Urinary bladder (tissue), 4 donors: ENCODE results near the gene SNAPC4. TPM values are rescaled to one million over a fixed set of nuclear protein-coding genes. Genes with fewer than 3 reads are reported as not detected.
A peak's percentile ranks its signal among the peaks of the same experiment; 100 is the strongest.

Experiments used
- DNase-seq: peaks from one replicate; pipeline ENCODE4 v3.0.0-alpha.2; 2015; ENCODE audit errors: extremely low spot score
- H3K27ac ChIP-seq: one replicate; pipeline ENCODE4 v1.5.1; 2013; ENCODE audit warnings: low read depth, mild to moderate bottlenecking, moderate library complexity
- H3K36me3 ChIP-seq: one replicate; pipeline ENCODE4 v1.6.1; 2013; ENCODE audit warnings: mild to moderate bottlenecking, moderate library complexity; ENCODE audit not compliant: insufficient read depth
- H3K4me1 ChIP-seq: one replicate; pipeline ENCODE4 v1.6.1; 2013; ENCODE audit warnings: mild to moderate bottlenecking, moderate library complexity; ENCODE audit not compliant: insufficient read depth
- H3K4me3 ChIP-seq: one replicate; pipeline ENCODE4 v1.5.1; 2013; ENCODE audit warnings: low read depth, low read length
- WGBS: extraction: QIAGEN DNeasy Blood & Tissue Kit; methylation state at CpG from one replicate; pipeline ENCODE4 v1.1.7; 2013; 5-methylcytosine and 5-hydroxymethylcytosine counted together
- polyA plus RNA-seq: library from polyadenylated mRNA; stranded (reverse); fragments of 200-250 nt; gene quantifications from one replicate; pipeline ENCODE4 v1.2.3, GENCODE V29; 2013
- total RNA-seq: library from RNA; depleted of rRNA; stranded (reverse); fragments of >200 nt; gene quantifications from one replicate; pipeline ENCODE4 v1.2.3, GENCODE V29; 2014
- donor health status: healthy with polysubstance abuse.
- donor health status: healthy.

SNAPC4 gene
- total and polyA plus RNA-seq, 2 donors = 4.4 to 7.3 TPM

GRCh38 chr9:136381311-136381710 is 18.7 kb downstream of the SNAPC4 start:
- Histone ChIP-seq H3K27ac (no peak overlapping the region), H3K4me3 (no peak overlapping the region), H3K4me1 (no peaks in the 10 kb centered on the region), H3K36me3 (peaks cover 2% of the 10 kb centered on the region)
- DNase-seq = no peak
- WGBS = 76% methylated on average over 9 of the region's 9 CpGs

GRCh38 chr9:136380381-136380780 is 19.6 kb downstream of the SNAPC4 start:
- Histone ChIP-seq H3K36me3 (peaks cover 2% of the 10 kb centered on the region), H3K4me3 (no peak overlapping the region), H3K27ac (no peak overlapping the region), H3K4me1 (no peaks in the 10 kb centered on the region)
- 94% methylated on average over 17 of the region's 17 CpGs for WGBS
- DNase-seq = no peak

GRCh38 chr9:136379891-136380290 is 20.1 kb downstream of the SNAPC4 start:
- H3K4me1 ChIP-seq = no peaks in the 10 kb centered on the region
- no peak overlapping the region for H3K4me3 ChIP-seq
- peaks cover 2% of the 10 kb centered on the region for H3K36me3 ChIP-seq
- DNase-seq = no peak
- H3K27ac ChIP-seq = no peak overlapping the region
- WGBS = 85% methylated on average over 11 of the region's 11 CpGs

GRCh38 chr9:136379401-136379800 is 20.6 kb downstream of the SNAPC4 start:
- peaks cover 2% of the 10 kb centered on the region for H3K36me3 ChIP-seq
- DNase-seq = no peak
- no peaks in the 10 kb centered on the region for H3K4me1 ChIP-seq
- 92% methylated on average over 11 of the region's 11 CpGs for WGBS
- no peak overlapping the region for H3K27ac ChIP-seq
- no peak overlapping the region for H3K4me3 ChIP-seq

- no peak overlapping the region for H3K27ac ChIP-seq
- H3K36me3 ChIP-seq = peaks cover 2% of the 10 kb centered on the region
- H3K4me1 ChIP-seq = no peaks in the 10 kb centered on the region
- no peak for DNase-seq
- WGBS = 88% methylated on average over 18 of the region's 18 CpGs
- H3K4me3 ChIP-seq = no peak overlapping the region
Observed at GRCh38 chr9:136379003-136379287, 21.0 kb downstream of the SNAPC4 start.

GRCh38 chr9:136378170-136379002 is 21.6 kb downstream of the SNAPC4 start:
- peaks cover 2% of the 10 kb centered on the region for H3K36me3 ChIP-seq
- WGBS = 84% methylated on average over 28 of the region's 28 CpGs

GRCh38 chr9:136377341-136378169 is 22.4 kb downstream of the SNAPC4 start:
- Histone ChIP-seq H3K36me3 (peaks cover 2% of the 10 kb centered on the region), H3K27ac (no peak overlapping the region), H3K4me3 (no peak overlapping the region), H3K4me1 (no peaks in the 10 kb centered on the region)
- DNase-seq = no peak
- WGBS = 85% methylated on average over 32 of the region's 32 CpGs

More at GRCh38 chr9:136378170-136379002, 21.6 kb downstream of the SNAPC4 start:
- Histone ChIP-seq H3K27ac (no peak overlapping the region), H3K4me1 (no peaks in the 10 kb centered on the region), H3K4me3 (no peak overlapping the region)
- no peak for DNase-seq

GRCh38 chr9:136376457-136376856 is 23.5 kb downstream of the SNAPC4 start:
- Histone ChIP-seq H3K4me3 (no peak overlapping the region), H3K36me3 (peaks cover 2% of the 10 kb centered on the region), H3K4me1 (no peaks in the 10 kb centered on the region), H3K27ac (no peak overlapping the region)
- 77% methylated on average over 8 of the region's 8 CpGs for WGBS
- no peak for DNase-seq

- peaks cover 2% of the 10 kb centered on the region for H3K36me3 ChIP-seq
- 91% methylated on average over 12 of the region's 12 CpGs for WGBS
- H3K4me3 ChIP-seq = no peak overlapping the region
- H3K4me1 ChIP-seq = no peaks in the 10 kb centered on the region
- no peak overlapping the region for H3K27ac ChIP-seq
- DNase-seq = no peak
Observed at GRCh38 chr9:136375096-136375495, 24.9 kb downstream of the SNAPC4 start.

- DNase-seq = no peak
- 87% methylated on average over 14 of the region's 14 CpGs for WGBS
- H3K4me1 ChIP-seq = no peaks in the 10 kb centered on the region
- no peaks in the 10 kb centered on the region for H3K36me3 ChIP-seq
- no peak overlapping the region for H3K4me3 ChIP-seq
- H3K27ac ChIP-seq = no peak overlapping the region
Observed at GRCh38 chr9:136374183-136374575, 25.8 kb downstream of the SNAPC4 start.

- no peak within 1 kb of the TSS for H3K4me3 ChIP-seq
- no peak within 1 kb of the TSS for H3K27ac ChIP-seq
- no peaks in the 10 kb centered on the region for H3K36me3 ChIP-seq
- H3K4me1 ChIP-seq = no peaks in the 10 kb centered on the region
- DNase-seq = no peak
- 53% methylated on average over 27 of the region's 27 CpGs for WGBS
Observed at GRCh38 chr9:136373300-136374182, 26.4 kb downstream of the SNAPC4 start, which contains the start of gene CARD9. TSS of gene CARD9 (minus strand) at chr9:136373669. CDS start at chr9:136372078, 1,591 bp downstream.

- no peak overlapping the region for H3K27ac ChIP-seq
- H3K4me1 ChIP-seq = no peaks in the 10 kb centered on the region
- H3K4me3 ChIP-seq = no peak overlapping the region
- WGBS = 20% methylated on average over 21 of the region's 21 CpGs
- no peaks in the 10 kb centered on the region for H3K36me3 ChIP-seq
- DNase-seq = no peak
Observed at GRCh38 chr9:136372561-136373299, 27.2 kb downstream of the SNAPC4 start.

GRCh38 chr9:136372006-136372405 is 28.0 kb downstream of the SNAPC4 start:
- Histone ChIP-seq H3K4me1 (no peaks in the 10 kb centered on the region), H3K27ac (peak overlapping the region; percentile 3), H3K36me3 (no peaks in the 10 kb centered on the region), H3K4me3 (no peak overlapping the region)
- no peak for DNase-seq
- 87% methylated on average over 21 of the region's 21 CpGs for WGBS
